ENCODE data around the gene FAM240B. TPM values are rescaled to one million over a fixed set of nuclear protein-coding genes. Genes with fewer than 3 reads are reported as not detected.

The FAM240B gene
- total RNA-seq, 6 experiments from 2014 or later = not detected

GRCh38 chr9:38650564-38650963 is 69.4 kb downstream of the FAM240B start:
- Mint-ChIP-seq H3K9me3 (no peaks in the 10 kb centered on the region; the same call in 1 of the 2 replicates), H3K27ac (no peak overlapping the region), H3K27me3 (ENCODE audit: insufficient read depth) (peaks cover 4% of the 10 kb centered on the region; the same call in 1 of the 2 replicates), H3K4me1 (ENCODE audit: low read depth) (no peaks in the 10 kb centered on the region), H3K36me3 (ENCODE audit: low read depth) (no peaks in the 10 kb centered on the region), H3K4me3 (no peak overlapping the region)
- no peak for TF ChIP-seq CTCF (IDR thresholded peaks at IDR 0.05)
- no peak for DNase-seq

DNA sequence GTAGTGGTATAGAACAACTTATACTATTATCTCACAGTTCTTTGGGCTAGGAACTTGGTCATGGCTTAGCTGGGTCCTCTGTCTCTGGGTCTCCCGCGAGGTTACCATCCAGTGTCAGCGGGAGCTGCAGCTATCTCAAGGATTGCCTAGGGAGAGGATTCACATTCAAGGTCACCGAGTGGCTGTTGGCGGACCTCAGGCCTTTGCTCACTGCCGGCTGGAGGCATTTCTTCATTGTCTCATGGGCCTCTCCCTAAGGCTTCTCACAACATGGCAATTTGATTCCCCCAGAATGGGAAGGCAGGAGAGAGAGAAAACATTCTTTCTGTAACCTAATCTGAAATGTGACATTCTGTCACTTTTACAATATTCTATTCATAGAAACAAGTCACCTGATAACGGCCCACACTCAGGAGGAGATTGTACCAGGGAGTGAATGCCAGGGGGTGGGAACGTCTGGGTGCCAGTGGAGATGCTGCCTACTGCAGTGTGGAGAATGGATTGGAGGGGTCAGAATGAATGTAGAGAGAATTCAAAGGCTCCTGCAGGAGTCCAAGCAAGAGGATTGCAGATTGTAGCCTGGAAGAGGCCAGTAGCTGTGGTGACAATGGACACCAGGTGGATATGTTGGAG is 70.1 kb downstream of the FAM240B start:
- Mint-ChIP-seq H3K4me1 (ENCODE audit: low read depth) (no peaks in the 10 kb centered on the region), H3K4me3 (no peak overlapping the region), H3K36me3 (ENCODE audit: low read depth) (no peaks in the 10 kb centered on the region), H3K27ac (no peak overlapping the region), H3K9me3 (no peaks in the 10 kb centered on the region; the same call in 1 of the 2 replicates), H3K27me3 (ENCODE audit: insufficient read depth) (peaks cover 4% of the 10 kb centered on the region; the same call in 1 of the 2 replicates)
- TF ChIP-seq CTCF (IDR thresholded peaks at IDR 0.05) = no peak
- no peak for DNase-seq

DNA sequence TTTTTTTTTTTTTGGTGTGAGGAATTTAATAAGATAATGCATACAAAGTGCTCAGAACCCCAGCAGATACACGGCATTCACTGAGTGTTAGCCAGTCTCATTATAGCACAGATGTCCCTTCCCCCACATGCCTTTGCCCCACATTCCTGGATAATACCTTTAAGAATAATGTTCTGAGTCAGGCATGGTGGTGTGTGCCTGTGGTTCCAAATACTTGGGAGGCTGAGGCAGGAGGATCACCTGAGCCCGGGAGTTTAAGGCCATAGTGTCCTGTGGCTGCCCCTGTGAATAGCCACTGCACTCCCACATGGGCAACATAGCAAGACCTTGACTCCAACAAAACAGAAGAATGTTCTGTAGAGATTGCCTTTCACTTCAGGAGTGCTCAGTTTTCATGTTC is 75.3 kb downstream of the FAM240B start:
- Mint-ChIP-seq H3K4me1 (ENCODE audit: low read depth) (no peaks in the 10 kb centered on the region), H3K27me3 (ENCODE audit: insufficient read depth) (no peaks in the 10 kb centered on the region), H3K4me3 (no peak overlapping the region), H3K27ac (no peak overlapping the region), H3K9me3 (no peaks in the 10 kb centered on the region; the same call in 1 of the 2 replicates), H3K36me3 (ENCODE audit: low read depth) (no peaks in the 10 kb centered on the region)
- TF ChIP-seq CTCF (IDR thresholded peaks at IDR 0.05) = no peak
- no peak for DNase-seq

Other genes starting within 250 kb of the FAM240B start
- 1 to 10 TPM in 2 of 6 experiments, not detected in 4; 1.7 to 2.9 TPM for gene ANKRD18A, start 99.5 kb downstream of the FAM240B start, total RNA-seq (2021; fragmentation: NEBNext Ultra II Directional; extraction: Animal tissue kit (Norgen Biotek cat#: 25700))